Loucy (cell line): Measurements from ENCODE around the gene PPHLN1.

Source experiments
- EZH2phosphoT487 ChIP-seq: fragments of 200-600 bp; IDR thresholded peaks from 2 replicates; pipeline ENCODE4 v1.6.1; 2018; ENCODE audit warnings: antibody characterized with exemption, mild to moderate bottlenecking, moderate library complexity, borderline replicate concordance
- TF ChIP-seq, protein P1 (sequence below): fragments of 200-600 bp; sonication (generic); conservative IDR thresholded peaks from 2 replicates; pipeline ENCODE4 v1.5.1; 2014; ENCODE audit warnings: mild to moderate bottlenecking, antibody characterized with exemption, low read length

DNA sequence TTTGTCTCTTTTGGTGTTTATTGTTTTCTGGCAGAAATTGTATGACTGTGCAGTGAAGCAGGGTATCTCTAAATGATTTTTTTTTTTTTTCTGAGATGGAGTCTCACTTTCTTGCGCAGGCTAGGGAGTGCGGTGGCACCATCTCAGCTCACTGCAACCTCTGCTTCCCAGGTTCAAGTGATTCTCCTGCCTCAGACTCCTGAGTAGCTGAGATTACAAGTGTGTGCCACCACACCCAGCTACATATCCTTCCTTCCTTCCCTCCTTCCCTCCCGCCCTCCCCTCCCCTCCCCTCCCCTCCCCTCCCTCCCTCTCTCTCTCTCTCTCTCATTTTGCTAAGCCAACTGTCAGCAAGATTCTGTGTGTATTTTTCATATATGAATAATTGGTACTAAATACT is 94.4 kb downstream of the PPHLN1 start:
- TF ChIP-seq, protein P1, sequence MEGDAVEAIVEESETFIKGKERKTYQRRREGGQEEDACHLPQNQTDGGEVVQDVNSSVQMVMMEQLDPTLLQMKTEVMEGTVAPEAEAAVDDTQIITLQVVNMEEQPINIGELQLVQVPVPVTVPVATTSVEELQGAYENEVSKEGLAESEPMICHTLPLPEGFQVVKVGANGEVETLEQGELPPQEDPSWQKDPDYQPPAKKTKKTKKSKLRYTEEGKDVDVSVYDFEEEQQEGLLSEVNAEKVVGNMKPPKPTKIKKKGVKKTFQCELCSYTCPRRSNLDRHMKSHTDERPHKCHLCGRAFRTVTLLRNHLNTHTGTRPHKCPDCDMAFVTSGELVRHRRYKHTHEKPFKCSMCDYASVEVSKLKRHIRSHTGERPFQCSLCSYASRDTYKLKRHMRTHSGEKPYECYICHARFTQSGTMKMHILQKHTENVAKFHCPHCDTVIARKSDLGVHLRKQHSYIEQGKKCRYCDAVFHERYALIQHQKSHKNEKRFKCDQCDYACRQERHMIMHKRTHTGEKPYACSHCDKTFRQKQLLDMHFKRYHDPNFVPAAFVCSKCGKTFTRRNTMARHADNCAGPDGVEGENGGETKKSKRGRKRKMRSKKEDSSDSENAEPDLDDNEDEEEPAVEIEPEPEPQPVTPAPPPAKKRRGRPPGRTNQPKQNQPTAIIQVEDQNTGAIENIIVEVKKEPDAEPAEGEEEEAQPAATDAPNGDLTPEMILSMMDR, result no peak
- TF ChIP-seq EZH2phosphoT487, result no peak
